ENCODE measurements around the gene KCNQ1. TPM values are rescaled to one million over a fixed set of nuclear protein-coding genes. Genes with fewer than 3 reads are reported as not detected.

The KCNQ1 gene
- total and polyA plus RNA-seq, 2 donors (not counting 3 experiments of a cell fraction or from before 2014, with no cell fraction given) = 0.07 to 0.09 TPM

- Histone ChIP-seq H3K4me1 (ENCODE audit: control insufficient read depth, extremely low read depth, insufficient read depth, low read length) (no peaks in the 10 kb centered on the region), H3K9ac (replicated peaks; ENCODE audit: extremely low read depth, insufficient read depth, low read length) (no peak overlapping the region), H3K79me2 (ENCODE audit: control insufficient read depth, insufficient read depth, low read length) (no peaks in the 10 kb centered on the region), H3K9me1 (replicated peaks; ENCODE audit: control insufficient read depth, extremely low read depth, insufficient read depth, low read length) (no peaks in the 10 kb centered on the region), H3K4me2 (ENCODE audit: insufficient read depth, low read length) (no peak overlapping the region), H3K9me3 (replicated peaks; ENCODE audit: control insufficient read depth, insufficient read depth, low read length) (no peaks in the 10 kb centered on the region), H3K36me3 (ENCODE audit: control insufficient read depth in 2 of 2, extremely low read depth in 1 of 2, insufficient read depth in 2 of 2, low read length in 2 of 2) (no peaks in the 10 kb centered on the region), H3K4me3 (replicated peaks in 1 of 3; ENCODE audit: insufficient read depth in 1 of 3, low read depth in 1 of 3, low read length in 3 of 3) (no peak overlapping the region), H4K20me1 (replicated peaks; ENCODE audit: control insufficient read depth, extremely low read depth, insufficient read depth, low read length) (no peaks in the 10 kb centered on the region), H3K27ac (ENCODE audit: insufficient read depth, low read depth, low read length) (no peak overlapping the region), H3K27me3 (ENCODE audit: control insufficient read depth in 2 of 2, insufficient read depth in 2 of 2, low read length in 2 of 2) (no peaks in the 10 kb centered on the region), H2AFZ (ENCODE audit: low read depth, low read length) (no peak overlapping the region)
- DNase-seq (ENCODE audit: low read depth, low spot score) (no peak), FAIRE-seq (no peak)
- no peak for TF ChIP-seq FOS (IDR thresholded peaks at IDR 0.05; ENCODE audit: borderline replicate concordance, insufficient read depth, low read length)
- no peak for TF ChIP-seq EZH2 (IDR thresholded peaks at IDR 0.05; ENCODE audit: borderline replicate concordance, low read depth, low read length, severe bottlenecking)
- no peak for TF ChIP-seq POLR2A (IDR thresholded peaks at IDR 0.05; ENCODE audit: low read depth, low read length)
- TF ChIP-seq GATA2 (IDR thresholded peaks at IDR 0.05; ENCODE audit: insufficient read depth, insufficient read length, low read depth, low read length) = no peak
- TF ChIP-seq MYC (IDR thresholded peaks at IDR 0.05; ENCODE audit: low read depth, low read length) = no peak
- TF ChIP-seq, protein P1, sequence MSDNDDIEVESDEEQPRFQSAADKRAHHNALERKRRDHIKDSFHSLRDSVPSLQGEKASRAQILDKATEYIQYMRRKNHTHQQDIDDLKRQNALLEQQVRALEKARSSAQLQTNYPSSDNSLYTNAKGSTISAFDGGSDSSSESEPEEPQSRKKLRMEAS (IDR thresholded peaks at IDR 0.05; ENCODE audit: insufficient read depth, insufficient read length) = no peak
- TF ChIP-seq, protein P2, sequence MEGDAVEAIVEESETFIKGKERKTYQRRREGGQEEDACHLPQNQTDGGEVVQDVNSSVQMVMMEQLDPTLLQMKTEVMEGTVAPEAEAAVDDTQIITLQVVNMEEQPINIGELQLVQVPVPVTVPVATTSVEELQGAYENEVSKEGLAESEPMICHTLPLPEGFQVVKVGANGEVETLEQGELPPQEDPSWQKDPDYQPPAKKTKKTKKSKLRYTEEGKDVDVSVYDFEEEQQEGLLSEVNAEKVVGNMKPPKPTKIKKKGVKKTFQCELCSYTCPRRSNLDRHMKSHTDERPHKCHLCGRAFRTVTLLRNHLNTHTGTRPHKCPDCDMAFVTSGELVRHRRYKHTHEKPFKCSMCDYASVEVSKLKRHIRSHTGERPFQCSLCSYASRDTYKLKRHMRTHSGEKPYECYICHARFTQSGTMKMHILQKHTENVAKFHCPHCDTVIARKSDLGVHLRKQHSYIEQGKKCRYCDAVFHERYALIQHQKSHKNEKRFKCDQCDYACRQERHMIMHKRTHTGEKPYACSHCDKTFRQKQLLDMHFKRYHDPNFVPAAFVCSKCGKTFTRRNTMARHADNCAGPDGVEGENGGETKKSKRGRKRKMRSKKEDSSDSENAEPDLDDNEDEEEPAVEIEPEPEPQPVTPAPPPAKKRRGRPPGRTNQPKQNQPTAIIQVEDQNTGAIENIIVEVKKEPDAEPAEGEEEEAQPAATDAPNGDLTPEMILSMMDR (IDR thresholded peaks at IDR 0.05; ENCODE audit: extremely low read depth in 1 of 2, insufficient read depth in 1 of 2, low read depth in 1 of 2, low read length in 2 of 2) = no peak
- TF ChIP-seq POLR2AphosphoS5 (IDR thresholded peaks at IDR 0.05; ENCODE audit: insufficient read depth, low read depth, low read length) = no peak
- ChIA-PET POLR2A (no interaction called here), CTCF (interaction anchor here (1.4 kb wide), 1 partner anchor 9 kb away, joined by 3 read pairs; no protein-coding TSS in a partner anchor)
- dilution Hi-C loops (cut with MboI; ENCODE audit: extremely low pct_ligation_motif_present, low sequenced_read_pairs) = no loop called here
- BruUV-seq (replicated peaks) = no TSS peak
- intact Hi-C loops (cut with micrococcal nuclease) = no loop called here
Observed at GRCh38 chr11:2743427-2744110, 298.8 kb downstream of the KCNQ1 start.
